NCI-H524 treated with DMSO at 0.1 percent for 48 hours (cell line): Measurements from ENCODE around the gene LMTK2.
"Not testable (repeated sequence)": the region's sequence is repeated elsewhere in the genome, so short reads cannot be mapped to it uniquely, and the experiment has no call there.

ENCODE experiments used
- DNase-seq: peaks from one replicate; lab custom pipeline; 2025; lab: John Stamatoyannopoulos, UW

Gene LMTK2

GRCh38 chr7:98217623-98218582 lies 111.2 kb downstream of the LMTK2 start:
- DNase-seq, result no peak

GRCh38 chr7:98219382-98219781 lies 112.7 kb downstream of the LMTK2 start:
- DNase-seq, result not testable (repeated sequence)

DNA sequence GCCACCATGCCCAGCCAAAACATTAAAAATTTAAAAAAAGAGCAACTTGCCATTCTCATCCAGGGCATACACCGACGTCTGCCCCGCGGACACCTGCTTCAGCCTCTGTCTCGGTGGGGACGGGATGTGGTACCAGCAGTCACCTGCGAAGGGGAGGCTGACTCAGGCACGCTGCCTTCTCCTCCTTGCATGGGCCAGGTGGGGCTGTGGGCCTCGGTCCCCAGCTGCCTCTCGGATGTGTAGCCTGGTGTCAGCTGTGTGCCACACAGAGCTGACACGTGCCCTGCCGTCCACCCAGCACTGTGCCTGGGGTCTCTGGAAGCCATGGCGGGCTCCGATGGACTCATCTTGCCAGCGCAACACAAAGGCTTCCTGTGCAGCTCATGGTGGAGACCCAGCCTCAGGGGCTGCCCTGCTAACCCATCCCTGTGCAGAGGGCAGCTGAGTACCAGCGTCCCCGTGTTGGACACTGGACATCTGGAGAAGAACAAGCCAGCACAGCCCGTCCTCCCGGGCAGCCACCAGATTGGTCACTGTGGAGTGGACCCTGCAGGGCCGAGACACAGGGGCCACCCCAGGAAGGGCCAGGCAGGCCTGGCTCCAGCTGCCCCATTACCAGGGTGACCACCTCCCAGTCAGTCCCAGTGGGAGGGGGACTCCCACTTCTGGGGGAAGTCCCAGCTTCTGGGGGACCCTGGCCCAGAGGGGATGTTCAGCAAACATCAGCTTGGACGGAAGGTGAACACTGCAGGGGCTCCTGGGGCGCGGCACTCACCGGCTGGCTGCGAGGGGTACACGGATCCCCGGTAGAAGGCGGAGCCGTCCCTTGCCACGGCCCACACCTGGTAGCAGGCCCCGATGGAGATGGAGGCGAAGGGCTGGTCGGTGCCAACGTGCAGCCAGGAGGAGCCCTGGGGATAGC lies 115.2 kb downstream of the LMTK2 start:
- no peak for DNase-seq

DNA sequence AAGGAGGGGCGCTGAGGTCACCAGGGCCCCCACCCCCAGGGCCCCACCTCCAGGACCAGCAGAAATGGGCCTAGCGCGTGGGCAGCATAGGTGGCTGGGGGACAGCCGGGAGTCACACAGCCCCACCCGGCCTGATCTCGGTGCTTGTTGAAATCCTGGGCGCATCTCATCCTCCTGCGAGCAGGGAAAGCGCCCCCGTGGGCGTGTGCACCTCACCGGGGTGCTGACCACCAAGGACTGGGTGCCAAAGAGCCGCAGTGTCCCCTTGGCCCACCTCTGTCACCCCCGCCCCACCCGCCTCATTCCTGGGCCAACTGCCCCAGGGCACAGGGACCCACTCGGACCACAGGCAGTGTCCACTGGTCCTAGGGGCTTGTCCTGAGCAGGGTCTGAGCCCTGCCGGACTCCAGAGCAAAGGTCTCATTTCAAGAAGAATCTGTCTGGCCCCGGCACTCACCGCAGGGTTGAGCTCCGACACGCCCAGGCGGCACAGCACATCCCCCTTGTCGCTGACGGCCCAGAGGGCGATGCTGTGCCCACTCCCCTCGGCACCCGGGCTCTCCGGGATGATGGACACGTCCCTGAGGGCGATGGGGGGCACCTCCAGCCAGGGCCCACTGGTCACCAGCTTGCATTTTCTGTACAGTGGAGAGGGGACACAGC lies 116.0 kb downstream of the LMTK2 start:
- no peak for DNase-seq

DNA sequence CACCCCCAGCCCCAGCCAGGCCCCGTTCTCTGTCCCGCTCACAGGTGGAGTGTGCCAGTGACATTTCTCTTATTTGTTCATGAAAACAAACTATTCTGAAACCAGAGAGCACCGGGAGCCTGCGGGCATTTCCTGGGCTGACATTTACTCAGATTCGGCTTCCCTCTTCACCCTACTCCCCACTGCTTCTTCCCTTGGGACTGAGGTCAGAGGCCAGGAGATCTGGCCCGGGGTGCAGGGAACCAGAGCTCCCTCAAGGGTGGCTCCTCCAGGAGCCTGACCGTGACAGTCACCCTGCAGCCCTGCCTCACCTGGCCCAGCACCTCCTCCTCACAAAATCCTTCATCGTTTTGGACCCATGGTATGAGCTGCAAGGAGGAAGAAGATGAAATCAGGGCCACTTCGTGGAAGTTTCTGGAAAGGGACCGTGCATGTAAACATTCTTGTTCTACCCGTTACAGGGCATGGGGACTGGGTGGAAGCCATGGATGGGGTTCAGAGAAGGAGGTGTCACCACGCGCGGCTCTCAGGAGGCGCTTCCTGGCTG lies 116.8 kb downstream of the LMTK2 start:
- DNase-seq, result no peak

- no peak for DNase-seq
These were observed 117.4 kb downstream of the LMTK2 start for GRCh38 chr7:98223898-98224700.

- no peak for DNase-seq
These were observed 118.1 kb downstream of the LMTK2 start for GRCh38 chr7:98224701-98225181.

- no peak for DNase-seq
These were observed 119.4 kb downstream of the LMTK2 start for GRCh38 chr7:98225913-98226614.

GRCh38 chr7:98227939-98228338 lies 121.3 kb downstream of the LMTK2 start:
- DNase-seq, result no peak

DNA sequence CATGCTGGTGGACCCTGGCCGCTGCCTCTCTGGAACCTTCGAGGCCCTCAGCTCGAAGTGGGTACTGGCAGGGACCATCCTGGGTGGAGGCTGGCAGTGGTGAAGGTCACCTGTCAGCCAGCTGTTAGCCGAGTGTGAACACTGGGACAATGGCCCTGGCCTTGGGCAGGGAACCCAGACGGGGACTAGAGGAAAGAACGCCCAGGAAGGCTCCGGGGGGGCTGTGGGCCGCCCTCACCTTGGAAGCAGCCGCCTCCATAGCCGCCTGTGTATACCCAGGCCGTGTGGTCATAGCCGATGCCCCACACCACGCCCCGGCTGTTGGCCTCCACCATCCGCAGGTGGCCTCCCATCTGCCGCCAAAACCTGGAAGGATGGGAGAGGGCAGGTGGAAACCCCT lies 122.1 kb downstream of the LMTK2 start:
- no peak for DNase-seq

DNA sequence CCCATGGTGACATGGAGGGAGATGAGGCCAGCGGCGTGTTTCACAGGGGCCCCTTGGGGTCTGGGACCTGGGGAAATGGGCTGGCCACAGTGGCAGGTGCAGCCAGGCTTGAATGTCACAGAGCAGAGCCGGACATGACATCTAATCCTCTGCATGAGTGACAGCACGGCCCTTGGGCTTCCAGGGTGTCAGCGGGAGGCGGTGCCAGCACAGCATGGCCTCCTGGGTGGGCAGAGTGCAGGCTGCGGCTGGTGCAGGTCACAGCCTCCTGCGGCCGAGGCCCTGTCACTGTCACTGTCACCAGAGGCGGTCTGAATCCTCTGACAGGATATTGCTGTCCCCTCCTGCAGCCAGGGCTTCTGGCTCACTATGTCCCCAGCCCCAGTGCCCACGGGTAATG lies 122.8 kb downstream of the LMTK2 start:
- DNase-seq, result no peak

- DNase-seq, result no peak
These were observed 123.5 kb downstream of the LMTK2 start for GRCh38 chr7:98229991-98230745.

GRCh38 chr7:98230746-98231471 lies 124.2 kb downstream of the LMTK2 start:
- DNase-seq, result no peak

- DNase-seq, result no peak
These were observed 125.0 kb downstream of the LMTK2 start for GRCh38 chr7:98231493-98232262.

DNA sequence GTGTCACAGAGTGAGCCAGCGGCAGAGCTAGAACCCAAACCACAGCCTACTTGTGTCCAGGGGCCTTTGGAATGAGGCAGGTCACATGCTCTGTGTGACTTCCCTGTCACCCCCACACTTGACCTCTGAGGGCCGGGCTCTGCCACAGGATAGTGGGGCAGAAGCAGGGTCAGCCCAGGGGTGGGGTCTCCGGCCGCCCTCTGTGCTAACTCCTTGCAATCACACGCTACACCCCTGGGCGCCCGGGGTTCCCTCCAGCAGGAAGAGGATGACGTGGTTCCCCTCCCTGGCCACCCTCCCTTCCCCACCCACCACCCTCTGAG lies 125.6 kb downstream of the LMTK2 start:
- DNase-seq, result no peak

- DNase-seq, result no peak
These were observed 126.1 kb downstream of the LMTK2 start for GRCh38 chr7:98232799-98233198.

- no peak for DNase-seq
These were observed 126.8 kb downstream of the LMTK2 start for GRCh38 chr7:98233219-98234070.
